Inflammatory macrophage (primary cell): ENCODE data around the gene SRGAP1.

Experiments
- DNase-seq, 2 donors: peaks; one replicate each; pipeline ENCODE4 v3.0.0-alpha.2; 2020 to 2022
- total RNA-seq, 18 experiments: gene quantifications; one replicate each; lab custom pipeline; 2026; ENCODE audit warnings: mixed read lengths in 6 of 18, inconsistent platforms in 2 of 18; lab: John Stamatoyannopoulos, UW

Gene SRGAP1
- total RNA-seq = 3.1 to 27.3 (median 7.5) reads per million in 18 experiments

DNA sequence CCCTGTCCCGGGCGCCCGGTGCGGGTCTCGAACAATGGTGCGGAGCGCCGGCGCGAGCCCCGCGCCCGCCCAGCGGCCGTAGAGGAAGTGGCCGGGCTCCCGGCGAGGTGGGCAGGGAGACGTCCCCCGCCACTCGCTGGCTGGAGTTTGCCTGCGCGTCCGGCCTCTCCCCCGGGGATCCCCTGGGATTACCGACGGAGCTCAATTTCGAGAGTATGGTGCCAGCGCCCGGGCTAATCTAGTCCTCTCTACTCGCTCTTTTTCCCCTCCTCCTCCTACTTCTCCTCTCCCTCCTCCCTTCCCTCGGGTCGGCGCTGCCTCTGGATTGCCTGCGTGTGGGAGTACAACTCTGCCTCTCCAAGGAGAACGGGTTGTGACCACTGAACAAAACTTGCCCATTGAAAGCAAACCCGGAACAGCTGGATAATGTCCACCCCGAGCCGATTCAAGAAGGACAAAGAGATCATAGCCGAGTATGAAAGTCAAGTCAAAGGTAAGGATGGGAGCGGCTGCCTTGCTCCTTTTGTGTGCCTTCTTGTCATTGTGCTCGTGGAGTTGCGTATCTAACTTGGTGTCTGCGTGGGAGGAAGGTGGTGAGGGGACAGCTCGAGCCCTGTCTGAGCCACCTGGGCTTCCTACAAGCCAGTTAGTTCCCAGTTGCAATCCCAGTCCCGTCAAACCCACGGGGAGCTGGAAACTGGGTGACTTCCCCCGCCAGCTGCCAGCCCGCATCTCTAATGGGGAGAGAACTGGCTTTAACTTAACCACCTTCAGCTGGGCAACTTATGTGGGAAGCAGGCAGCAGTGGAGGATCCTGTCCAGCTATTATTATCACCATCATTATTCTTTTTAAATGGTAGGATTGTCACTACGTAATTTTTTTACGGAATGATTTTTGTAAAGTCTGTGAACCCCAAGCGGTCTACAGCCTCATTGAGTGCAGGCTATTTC is at the start of gene SRGAP1:
Gene SRGAP1 (plus strand): TSS at position 310 of the 951 bp plus-strand sequence. CDS start 117 bp downstream, at position 427.
- peak; percentile 37 to 55 for DNase-seq

DNA sequence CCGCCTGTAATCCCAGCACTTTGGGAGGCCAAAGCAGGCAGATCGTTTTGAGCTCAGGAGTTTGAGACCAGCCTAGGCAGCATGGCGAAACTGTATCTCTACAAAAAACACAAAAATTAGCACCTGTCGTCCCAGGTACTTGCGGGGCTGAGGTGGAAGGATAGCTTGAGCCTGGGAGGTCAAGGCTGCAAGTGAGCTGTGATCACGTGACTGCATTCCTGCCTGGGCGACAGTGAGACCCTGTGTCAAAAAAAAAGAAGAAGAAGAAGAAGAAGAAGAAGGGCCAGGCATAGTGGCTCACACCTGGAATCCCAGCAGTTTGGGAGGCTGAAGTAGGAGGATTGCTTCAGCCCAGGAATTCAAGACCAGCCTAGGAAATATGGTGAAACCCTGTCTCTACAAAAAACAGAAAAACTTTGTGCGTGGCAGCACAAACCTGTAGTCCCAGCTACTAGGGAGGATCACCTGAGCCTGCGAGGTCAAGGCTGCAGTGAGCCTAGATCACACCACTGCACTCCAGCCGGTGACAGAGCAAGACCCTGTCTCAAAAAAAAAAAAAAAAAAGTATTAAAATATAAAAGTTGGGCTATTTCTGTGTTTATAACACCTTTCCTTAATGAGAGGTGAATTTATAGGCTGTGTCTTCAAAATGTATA is 49.3 kb upstream of the SRGAP1 start:
- no peak for DNase-seq

DNA sequence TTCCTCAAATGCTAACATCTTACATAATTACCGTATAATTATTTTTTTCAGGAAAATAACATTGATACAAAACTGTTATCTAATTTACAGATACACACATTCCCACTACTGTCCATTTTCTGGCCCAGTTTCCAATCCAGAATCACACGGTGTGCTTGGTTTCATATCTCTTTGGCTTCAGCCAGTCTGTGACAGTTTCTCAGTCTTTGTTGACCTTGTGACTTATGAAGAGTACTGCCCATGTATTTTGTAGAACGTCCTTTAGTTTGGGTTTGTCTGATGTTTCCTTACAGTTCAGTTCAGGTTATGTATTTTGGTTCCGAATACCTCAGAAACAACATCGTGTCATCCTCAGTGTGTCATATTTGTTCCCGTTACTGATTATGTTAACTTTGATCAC is 48.6 kb upstream of the SRGAP1 start:
- DNase-seq = no peak

DNA sequence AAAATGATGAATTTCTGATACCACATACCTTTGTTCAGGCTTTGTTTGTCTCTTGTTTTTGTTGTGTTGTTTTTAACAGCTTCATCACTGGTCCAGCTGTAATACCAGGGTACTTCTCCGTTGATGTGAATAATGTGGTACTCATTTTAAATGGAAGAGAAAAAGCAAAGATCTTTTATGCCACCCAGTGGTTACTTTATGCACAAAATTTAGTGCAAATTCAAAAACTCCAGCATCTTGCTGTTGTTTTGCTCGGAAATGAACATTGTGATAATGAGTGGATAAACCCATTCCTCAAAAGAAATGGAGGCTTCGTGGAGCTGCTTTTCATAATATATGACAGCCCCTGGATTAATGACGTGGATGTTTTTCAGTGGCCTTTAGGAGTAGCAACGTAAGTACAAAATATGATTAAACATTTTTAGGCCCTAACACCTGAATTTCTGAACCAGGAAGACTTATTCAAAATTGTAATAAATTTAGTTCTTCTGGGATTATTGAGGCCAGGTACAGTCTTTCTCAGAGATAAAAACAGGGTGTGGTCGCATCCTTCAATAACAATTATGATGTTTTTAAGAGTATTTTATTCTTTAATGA is 42.4 kb upstream of the SRGAP1 start:
- DNase-seq = peak; percentile 2 to 24

DNA sequence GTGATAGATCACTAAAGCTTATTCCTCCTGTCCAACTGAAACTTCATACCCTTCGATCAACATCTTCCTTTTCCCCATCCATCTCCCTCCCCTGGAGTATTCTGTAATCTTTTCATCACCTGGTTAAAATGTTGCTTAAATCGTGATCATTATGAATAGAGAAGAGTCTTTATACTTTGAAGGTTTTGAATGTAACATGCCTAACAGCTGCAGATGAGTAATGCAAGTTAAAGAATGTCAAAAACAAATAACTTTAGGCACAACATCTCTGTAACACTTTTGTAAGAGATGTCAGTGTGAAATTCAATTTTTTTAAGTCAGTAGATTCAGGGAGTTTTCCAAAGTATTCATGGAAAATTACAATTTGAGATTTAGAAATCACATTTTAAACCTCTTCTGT is 39.8 kb upstream of the SRGAP1 start:
- no peak for DNase-seq

DNA sequence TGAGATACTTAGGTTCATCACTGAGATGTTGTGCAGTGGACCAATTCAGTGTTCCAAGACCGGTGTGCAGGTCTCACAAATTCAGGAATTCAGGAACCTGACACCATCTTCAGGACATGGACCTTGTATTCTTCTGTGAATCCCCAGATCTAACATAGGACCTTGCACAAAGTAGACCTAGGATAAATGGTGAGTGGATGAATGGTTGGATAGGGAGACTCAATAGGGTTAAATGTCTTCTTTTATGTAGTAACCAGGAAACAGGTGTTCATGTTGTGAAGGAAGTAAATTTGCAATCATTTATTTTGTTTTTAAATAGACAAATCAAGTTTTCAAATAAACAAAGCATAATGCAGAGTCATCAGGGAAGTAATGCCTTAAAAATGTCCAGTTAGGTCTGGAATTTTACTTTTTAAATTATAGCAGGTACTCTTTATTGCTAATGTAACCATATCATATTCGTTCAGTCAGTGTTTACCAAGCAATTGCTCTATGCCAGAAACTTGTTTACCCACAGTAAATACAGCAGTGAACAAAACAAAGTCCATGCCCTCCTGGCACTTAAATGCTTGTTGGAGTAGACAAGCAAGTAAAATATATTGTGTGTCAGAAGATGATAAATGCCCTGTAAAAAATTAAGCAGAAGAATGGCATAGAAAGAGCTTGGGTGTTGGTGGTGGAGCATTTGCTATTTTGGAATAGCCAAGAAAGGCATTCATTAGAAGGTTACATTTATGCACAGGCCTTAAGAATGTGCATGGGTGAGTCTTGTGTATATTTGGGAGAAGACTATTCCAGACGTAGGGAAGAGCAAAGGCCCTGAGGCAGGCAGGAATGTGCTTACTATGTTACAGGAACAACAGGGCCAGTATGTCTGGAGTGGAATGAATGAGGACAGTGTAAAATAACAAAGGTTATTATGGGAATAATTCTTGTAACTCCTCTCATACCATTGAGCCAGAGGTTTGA is 38.5 kb upstream of the SRGAP1 start:
- DNase-seq = no peak

DNA sequence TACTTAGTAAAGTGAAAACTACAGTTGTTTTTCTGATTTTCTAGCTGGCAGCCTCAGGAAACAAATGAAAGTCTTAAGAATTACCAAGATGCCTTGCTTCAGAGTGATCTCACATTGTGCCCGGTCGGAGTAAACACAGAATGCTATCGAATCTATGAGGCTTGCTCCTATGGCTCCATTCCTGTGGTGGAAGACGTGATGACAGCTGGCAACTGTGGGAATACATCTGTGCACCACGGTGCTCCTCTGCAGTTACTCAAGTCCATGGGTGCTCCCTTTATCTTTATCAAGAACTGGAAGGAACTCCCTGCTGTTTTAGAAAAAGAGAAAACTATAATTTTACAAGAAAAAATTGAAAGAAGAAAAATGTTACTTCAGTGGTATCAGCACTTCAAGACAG is 35.9 kb upstream of the SRGAP1 start:
- DNase-seq = no peak

DNA sequence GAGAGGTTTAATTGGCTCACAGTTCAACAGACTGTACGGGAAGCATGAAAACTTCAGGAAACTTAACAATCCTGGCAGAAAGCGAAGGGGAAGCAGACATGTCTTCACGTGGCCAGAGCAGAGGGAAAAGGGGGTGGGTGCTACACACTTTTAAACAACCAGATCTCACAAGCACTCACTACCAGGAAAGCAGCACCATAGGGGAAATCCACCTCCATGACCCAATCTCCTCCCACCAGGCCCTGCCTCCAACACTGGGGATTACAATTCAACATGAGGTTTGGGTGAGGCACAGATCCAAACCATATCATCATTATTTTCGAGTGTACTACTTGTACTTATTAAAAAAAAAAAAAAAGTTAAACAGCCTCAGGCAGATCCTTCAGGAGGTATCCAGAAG is 34.9 kb upstream of the SRGAP1 start:
- no peak for DNase-seq

DNA sequence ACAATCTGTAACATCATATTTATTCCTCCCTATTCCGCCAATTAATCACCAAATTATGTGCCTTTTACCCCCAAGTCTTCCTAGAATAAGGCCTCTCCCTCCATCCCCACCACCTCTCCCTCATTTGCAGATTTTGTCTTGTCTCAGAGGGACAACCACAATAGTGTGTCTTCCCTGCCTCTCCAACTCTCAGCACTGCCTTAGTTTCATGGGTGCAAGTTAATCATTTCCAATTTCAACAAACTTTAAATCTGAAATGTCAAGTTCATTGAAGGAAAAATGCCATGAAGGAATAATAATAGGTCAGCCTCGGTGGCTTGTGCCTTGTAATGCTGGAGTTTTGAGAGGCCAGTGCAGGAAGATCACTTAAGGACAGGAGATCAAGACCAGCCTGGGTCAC is 33.2 kb upstream of the SRGAP1 start:
- no peak for DNase-seq

DNA sequence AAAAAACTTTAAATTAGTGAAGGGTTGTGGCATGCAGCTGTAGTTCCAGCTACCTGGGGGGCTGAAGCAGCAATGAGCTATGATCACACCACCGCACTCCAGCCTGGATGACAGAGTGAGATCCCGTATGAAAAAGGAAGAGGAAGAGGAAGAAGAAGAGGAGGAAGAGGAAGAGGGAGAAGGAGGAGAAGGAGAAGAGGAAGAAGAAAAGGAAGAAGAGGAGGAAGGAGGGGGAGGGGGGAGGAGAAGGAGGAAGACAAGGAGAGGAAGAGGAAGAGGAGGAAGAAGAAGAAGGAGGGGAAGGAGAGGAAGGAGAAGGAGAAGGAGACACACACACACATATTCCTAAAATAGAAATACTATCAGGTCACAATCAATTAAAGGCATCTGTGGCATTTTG is 32.7 kb upstream of the SRGAP1 start:
- no peak for DNase-seq

DNA sequence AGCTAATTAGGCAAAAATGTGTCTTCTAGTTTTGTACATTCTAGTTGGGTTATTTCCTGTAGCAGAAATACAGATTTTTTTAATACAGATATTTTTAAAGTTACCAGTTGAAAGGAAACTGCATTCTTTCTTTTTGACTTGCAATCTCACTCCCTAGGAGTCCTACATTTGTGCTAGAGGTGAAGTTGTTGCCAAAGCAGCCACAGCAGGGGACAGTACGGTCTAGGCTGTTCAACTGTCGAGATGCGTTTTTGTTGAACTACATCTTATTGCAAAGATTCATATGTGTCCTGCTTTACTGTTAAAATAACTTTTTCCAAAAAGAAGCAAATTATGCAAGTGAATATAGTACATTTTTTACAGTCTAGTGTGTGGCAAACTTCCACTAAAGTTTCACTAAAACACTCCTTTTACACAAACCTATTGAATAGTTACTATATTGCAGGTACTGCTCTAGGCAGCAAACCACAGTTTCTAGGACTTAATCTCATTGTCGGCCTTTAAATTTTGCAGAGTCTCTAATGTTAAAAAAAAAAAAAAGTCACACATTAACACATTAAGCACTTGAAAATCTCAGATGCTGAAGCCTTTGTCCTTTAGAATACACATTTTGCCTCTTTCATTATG is 30.2 kb upstream of the SRGAP1 start:
- DNase-seq = no peak

DNA sequence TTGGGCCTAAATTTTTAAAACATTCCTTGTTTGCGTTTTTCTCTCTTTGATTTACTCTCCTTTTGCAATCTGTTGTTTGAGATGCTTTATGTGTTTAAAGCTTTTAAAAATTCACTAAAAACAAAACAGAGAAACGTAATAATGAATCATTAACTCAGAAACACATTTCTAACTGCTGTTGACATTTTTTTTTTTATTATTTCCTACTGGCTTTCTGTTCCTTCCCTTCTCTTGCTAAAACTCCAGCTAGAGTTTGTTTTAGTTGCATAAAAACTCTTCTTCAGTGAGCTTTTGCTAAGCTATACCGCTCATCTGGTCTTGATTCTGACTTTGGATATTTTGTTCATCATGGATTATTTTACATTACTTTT is 29.0 kb upstream of the SRGAP1 start:
- DNase-seq = no peak

DNA sequence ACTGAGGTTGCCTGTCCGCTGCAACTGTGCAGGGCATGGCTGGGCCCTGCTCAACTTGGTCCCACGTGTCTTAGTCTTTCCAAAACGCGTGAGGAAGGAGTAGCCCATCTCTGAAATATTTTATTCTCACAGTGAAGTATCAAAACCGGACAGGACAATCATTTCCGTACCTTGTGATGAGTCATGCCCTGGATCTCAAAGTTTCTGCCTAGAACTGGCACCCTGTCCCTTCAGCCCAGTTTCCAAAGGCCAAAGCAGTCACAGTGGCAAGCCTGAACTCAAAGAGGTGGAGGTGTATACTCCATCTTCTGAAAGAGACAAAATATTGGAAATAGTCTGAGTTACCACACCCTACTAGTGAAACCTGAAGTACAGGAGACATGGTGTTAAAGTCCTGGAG is 28.5 kb upstream of the SRGAP1 start:
- DNase-seq = no peak

DNA sequence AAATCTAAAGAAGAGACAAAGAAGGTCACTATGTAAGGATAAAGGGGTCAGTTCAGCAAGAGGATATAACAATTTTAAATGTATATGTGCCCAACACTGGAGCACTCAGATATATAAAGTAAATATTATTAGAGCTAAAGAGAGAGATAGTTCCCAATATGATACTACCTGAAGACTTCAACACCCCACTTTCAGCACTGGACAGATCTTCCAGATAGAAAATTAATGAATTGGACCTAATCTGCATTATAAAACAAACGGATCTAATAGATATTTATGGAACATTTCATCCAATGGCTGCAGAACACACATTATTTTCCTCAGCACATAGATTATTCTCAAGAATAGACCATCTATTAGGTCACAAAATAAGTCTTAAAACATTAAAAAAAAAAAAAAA is 24.1 kb upstream of the SRGAP1 start:
- no peak for DNase-seq

DNA sequence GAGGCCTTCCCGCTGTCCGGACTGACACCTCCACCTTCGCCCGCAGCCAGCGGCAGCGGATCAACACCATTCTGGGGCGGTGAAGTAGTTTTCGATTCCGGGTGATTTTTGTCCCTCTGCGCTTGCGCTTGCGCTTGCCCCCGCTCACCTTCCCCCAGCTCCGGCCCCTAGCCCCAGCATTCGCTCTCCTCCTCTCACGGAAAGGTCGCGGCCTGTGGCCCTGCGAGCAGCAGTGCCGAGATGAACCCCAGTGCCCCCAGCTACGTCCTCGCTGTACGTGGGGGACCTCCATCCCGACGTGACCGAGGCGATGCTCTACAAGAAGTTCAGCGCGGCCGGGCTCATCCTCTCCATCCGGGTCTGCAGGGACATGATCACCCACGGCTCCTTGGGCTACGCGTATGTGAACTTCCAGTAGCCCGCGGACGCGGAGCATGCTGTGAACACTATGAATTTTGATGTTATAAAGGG is 22.7 kb upstream of the SRGAP1 start:
- DNase-seq = no peak

DNA sequence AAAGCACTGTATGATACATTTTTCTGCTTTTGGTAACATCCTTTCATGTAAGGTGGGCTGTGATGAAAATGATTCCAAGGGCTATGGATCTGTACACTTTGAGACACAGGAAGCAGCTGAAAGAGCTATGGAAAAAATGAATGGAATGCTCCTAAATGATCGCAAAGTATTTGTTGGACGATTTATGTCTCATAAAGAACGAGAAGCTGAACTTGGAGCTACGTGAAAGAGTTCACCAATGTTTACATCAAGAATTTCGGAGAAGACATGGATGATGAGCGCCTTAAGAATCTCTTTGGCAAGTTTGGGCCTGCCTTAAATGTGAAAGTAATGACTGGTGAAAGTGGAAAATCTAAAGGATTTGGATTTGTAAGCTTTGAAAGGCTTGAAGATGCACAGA is 22.1 kb upstream of the SRGAP1 start:
- no peak for DNase-seq

DNA sequence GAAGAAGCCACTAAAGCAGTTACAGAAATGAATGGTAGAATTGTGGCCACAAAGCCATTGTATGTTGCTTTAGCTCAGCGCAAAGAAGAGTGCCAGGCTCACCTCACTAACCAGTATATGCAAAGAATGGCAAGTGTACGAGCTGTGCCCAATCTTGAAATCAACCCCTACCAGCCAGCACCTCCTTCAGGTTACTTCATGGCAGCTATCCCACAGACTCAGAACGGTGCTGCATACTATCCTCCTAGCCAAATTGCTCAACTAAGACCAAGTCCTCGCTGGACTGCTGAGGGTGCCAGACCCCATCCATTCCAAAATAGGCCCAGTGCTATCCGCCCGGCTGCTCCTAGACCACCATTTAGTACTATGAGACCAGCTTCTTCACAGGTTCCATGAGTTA is 21.5 kb upstream of the SRGAP1 start:
- no peak for DNase-seq

DNA sequence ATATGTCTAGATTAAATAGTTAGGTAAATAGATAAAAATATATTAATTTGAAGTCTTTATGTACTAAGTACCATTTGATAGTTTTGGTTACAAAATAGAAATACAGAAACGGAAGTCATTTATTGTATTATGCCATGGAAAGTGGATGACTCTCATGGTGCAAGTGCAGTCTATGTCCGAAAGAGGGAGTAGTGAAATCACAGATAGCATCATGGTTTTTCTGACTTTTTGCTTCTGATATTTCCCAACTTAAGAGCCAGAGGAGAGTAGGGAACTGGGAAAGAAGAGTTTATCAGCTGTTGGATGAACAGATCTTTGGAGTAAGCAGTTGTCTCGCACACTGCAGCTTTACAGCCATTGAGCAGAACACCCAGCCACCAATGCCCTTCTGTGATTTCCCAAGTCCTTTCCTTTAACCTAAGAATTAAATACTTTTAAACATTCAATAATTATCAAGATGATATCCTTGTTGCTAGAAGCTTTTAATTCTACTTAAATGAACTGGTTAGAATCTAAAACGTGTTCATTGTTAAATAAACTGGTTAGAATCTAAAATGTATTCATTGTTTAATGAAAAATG is 18.4 kb upstream of the SRGAP1 start:
- peak; percentile 62 to 71 for DNase-seq

DNA sequence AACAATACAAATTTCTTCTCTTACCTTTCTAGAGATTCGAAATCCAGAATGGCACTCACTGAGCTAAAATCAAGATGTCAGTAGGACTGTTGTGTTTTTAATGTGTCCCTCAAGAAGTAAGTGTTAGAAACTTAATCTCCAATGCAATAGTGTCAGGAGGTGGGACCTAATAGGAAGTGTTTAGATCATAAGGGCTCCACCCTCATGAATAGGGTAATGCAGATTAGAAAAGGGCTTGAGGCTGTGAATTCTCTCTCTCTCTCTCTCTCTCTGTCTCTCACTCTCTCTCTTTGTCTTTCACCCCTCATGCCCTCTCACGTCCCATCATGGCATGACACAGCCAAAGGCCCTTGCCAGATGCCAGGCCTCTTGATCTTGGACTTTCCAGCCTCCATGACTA is 15.6 kb upstream of the SRGAP1 start:
- DNase-seq = no peak

DNA sequence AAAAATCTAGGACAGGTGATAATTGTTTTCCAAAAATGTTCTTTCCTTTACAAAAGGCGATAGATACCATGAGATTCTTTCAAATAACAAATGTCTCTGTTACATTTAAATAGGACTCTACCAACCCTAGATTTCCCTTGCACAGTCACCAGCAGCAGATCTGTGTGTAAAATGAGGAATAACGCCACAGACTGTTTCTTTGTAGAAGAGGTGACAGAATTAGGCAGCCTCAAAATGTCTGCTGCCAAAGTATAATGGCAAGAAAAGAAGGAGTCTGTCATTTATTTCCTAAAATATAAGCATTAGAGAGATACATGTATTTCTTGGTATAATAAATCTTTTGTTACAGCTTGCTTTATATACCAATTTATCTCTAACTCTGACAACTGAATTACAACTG is 8.5 kb upstream of the SRGAP1 start:
- DNase-seq = no peak

DNA sequence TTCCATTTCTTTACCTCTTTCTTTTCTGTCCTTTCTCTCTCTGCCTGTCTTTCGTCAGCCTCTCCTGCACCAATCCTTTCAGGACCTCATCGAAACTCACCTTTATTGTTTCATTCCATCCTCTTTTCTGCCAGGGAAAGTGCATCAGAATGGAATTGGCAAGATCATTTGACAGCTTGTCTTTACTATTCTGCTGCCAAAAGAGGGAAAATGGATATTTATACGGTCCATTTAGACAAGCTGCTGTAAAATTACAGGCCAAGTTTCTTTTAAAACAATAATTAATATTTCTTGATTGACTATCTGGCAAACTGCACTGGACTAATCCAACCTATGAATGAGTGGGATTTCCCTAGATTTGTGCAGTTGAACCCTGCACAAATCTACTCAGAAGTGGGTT is 7.6 kb upstream of the SRGAP1 start:
- DNase-seq = no peak
